MG63 (cell line): ENCODE data around the gene GNAS-AS1. TPM values are rescaled to one million over a fixed set of nuclear protein-coding genes. Genes with fewer than 3 reads are reported as not detected.

Source experiments
- DNase-seq: peaks from one replicate; pipeline ENCODE4 v3.0.0-alpha.2; 2020
- H3K27me3 ChIP-seq: fragments of 250-450 bp; sonication (Bioruptor Pico); 2 replicates; pipeline ENCODE4 v1.5.1; 2020; ENCODE audit warnings: mild to moderate bottlenecking, moderate library complexity
- H3K36me3 ChIP-seq: fragments of 250-450 bp; sonication (Bioruptor Pico); 2 replicates; pipeline ENCODE4 v1.5.1; 2020; ENCODE audit warnings: mild to moderate bottlenecking, moderate library complexity
- H3K4me3 ChIP-seq: fragments of 250-450 bp; sonication (Bioruptor Pico); 2 replicates; pipeline ENCODE4 v1.5.1; 2020; ENCODE audit warnings: mild to moderate bottlenecking, moderate library complexity
- H3K9me3 ChIP-seq: fragments of 250-450 bp; sonication (Bioruptor Pico); 2 replicates; pipeline ENCODE4 v1.5.1; 2020; ENCODE audit warnings: mild to moderate bottlenecking, moderate library complexity
- total RNA-seq: library from RNA; depleted of rRNA; stranded (reverse); fragments of >200 nt; shearing (Covaris generic); gene quantifications from 2 replicates; pipeline ENCODE4 v1.2.3, GENCODE V29; 2014; ENCODE audit warnings: low replicate concordance

GNAS-AS1 gene
- total RNA-seq, 1 experiment from 2014 or later = 1.1 TPM

GRCh38 chr20:58875111-58875510 is 24.4 kb upstream of the GNAS-AS1 start:
- Histone ChIP-seq H3K36me3 (no peaks in the 10 kb centered on the region), H3K4me3 (no peak overlapping the region), H3K27me3 (0 out of 2 replicates have a peak, but pooled peaks cover under 1% of the 10 kb centered on the region), H3K9me3 (no peaks in the 10 kb centered on the region)
- DNase-seq = no peak

GRCh38 chr20:58874469-58874868 is 23.8 kb upstream of the GNAS-AS1 start:
- H3K27me3 ChIP-seq = no peaks in the 10 kb centered on the region
- no peaks in the 10 kb centered on the region for H3K36me3 ChIP-seq
- H3K9me3 ChIP-seq = no peaks in the 10 kb centered on the region
- no peak overlapping the region for H3K4me3 ChIP-seq
- no peak for DNase-seq

GRCh38 chr20:58871533-58872102 is 20.9 kb upstream of the GNAS-AS1 start:
- Histone ChIP-seq H3K9me3 (no peaks in the 10 kb centered on the region), H3K27me3 (no peaks in the 10 kb centered on the region), H3K36me3 (no peaks in the 10 kb centered on the region), H3K4me3 (no peak overlapping the region)
- no peak for DNase-seq

- H3K36me3 ChIP-seq = no peaks in the 10 kb centered on the region
- H3K4me3 ChIP-seq = no peak overlapping the region
- no peaks in the 10 kb centered on the region for H3K9me3 ChIP-seq
- DNase-seq = peak; percentile 52
- H3K27me3 ChIP-seq = no peaks in the 10 kb centered on the region
Observed at GRCh38 chr20:58870293-58871014, 19.8 kb upstream of the GNAS-AS1 start.

GRCh38 chr20:58869662-58870227 is 19.0 kb upstream of the GNAS-AS1 start:
- H3K27me3 ChIP-seq = no peaks in the 10 kb centered on the region
- H3K36me3 ChIP-seq = no peaks in the 10 kb centered on the region
- no peak overlapping the region for H3K4me3 ChIP-seq
- no peaks in the 10 kb centered on the region for H3K9me3 ChIP-seq
- DNase-seq = no peak

- no peak for DNase-seq
Observed at GRCh38 chr20:58868795-58869194, 18.1 kb upstream of the GNAS-AS1 start.

GRCh38 chr20:58867211-58867610 is 16.5 kb upstream of the GNAS-AS1 start:
- DNase-seq = no peak
- no peak overlapping the region for H3K4me3 ChIP-seq
- H3K9me3 ChIP-seq = no peaks in the 10 kb centered on the region
- no peaks in the 10 kb centered on the region for H3K36me3 ChIP-seq
- peaks cover 3% of the 10 kb centered on the region for H3K27me3 ChIP-seq

More at GRCh38 chr20:58868795-58869194, 18.1 kb upstream of the GNAS-AS1 start:
- Histone ChIP-seq H3K9me3 (no peaks in the 10 kb centered on the region), H3K27me3 (no peaks in the 10 kb centered on the region; the same call in none of the 2 replicates), H3K36me3 (no peaks in the 10 kb centered on the region), H3K4me3 (no peak overlapping the region)

GRCh38 chr20:58865843-58866242 is 15.1 kb upstream of the GNAS-AS1 start:
- no peak overlapping the region for H3K4me3 ChIP-seq
- H3K9me3 ChIP-seq = no peaks in the 10 kb centered on the region
- DNase-seq = no peak
- H3K36me3 ChIP-seq = no peaks in the 10 kb centered on the region
- peaks cover 14% of the 10 kb centered on the region for H3K27me3 ChIP-seq

- Histone ChIP-seq H3K4me3 (no peak overlapping the region), H3K9me3 (no peaks in the 10 kb centered on the region), H3K27me3 (peaks cover 28% of the 10 kb centered on the region), H3K36me3 (no peaks in the 10 kb centered on the region)
- DNase-seq = no peak
Observed at GRCh38 chr20:58864346-58864745, 13.6 kb upstream of the GNAS-AS1 start.

- DNase-seq = no peak
- Histone ChIP-seq H3K27me3 (peaks cover 39% of the 10 kb centered on the region), H3K9me3 (no peaks in the 10 kb centered on the region), H3K36me3 (no peaks in the 10 kb centered on the region), H3K4me3 (no peak overlapping the region)
Observed at GRCh38 chr20:58863044-58863790, 12.5 kb upstream of the GNAS-AS1 start.

GRCh38 chr20:58855506-58856389 is 5.0 kb upstream of the GNAS-AS1 start:
- Histone ChIP-seq H3K36me3 (no peaks in the 10 kb centered on the region), H3K4me3 (no peak overlapping the region), H3K9me3 (no peaks in the 10 kb centered on the region), H3K27me3 (peaks cover 47% of the 10 kb centered on the region)
- DNase-seq = no peak

- Histone ChIP-seq H3K27me3 (peaks cover 38% of the 10 kb centered on the region), H3K4me3 (no peak overlapping the region), H3K9me3 (no peaks in the 10 kb centered on the region), H3K36me3 (no peaks in the 10 kb centered on the region)
- DNase-seq = no peak
Observed at GRCh38 chr20:58854638-58855471, 4.2 kb upstream of the GNAS-AS1 start.

- Histone ChIP-seq H3K9me3 (no peaks in the 10 kb centered on the region), H3K4me3 (no peak overlapping the region), H3K27me3 (peaks cover 33% of the 10 kb centered on the region), H3K36me3 (no peaks in the 10 kb centered on the region)
- DNase-seq = no peak
Observed at GRCh38 chr20:58853976-58854637, 3.4 kb upstream of the GNAS-AS1 start.

GRCh38 chr20:58853466-58853865 is 2.8 kb upstream of the GNAS-AS1 start:
- H3K27me3 ChIP-seq = peaks cover 26% of the 10 kb centered on the region

More at GRCh38 chr20:58853466-58853865, 2.8 kb upstream of the GNAS-AS1 start:
- Histone ChIP-seq H3K9me3 (no peaks in the 10 kb centered on the region), H3K36me3 (no peaks in the 10 kb centered on the region), H3K4me3 (no peak overlapping the region)
- no peak for DNase-seq
